Kidney tubule cell (primary cell): Measurements from ENCODE around the gene RHEB.

ENCODE experiments used
- DNase-seq: peaks from one replicate; pipeline ENCODE4 v3.0.0-alpha.2; 2018; ENCODE audit warnings: low spot score

RHEB gene

DNA sequence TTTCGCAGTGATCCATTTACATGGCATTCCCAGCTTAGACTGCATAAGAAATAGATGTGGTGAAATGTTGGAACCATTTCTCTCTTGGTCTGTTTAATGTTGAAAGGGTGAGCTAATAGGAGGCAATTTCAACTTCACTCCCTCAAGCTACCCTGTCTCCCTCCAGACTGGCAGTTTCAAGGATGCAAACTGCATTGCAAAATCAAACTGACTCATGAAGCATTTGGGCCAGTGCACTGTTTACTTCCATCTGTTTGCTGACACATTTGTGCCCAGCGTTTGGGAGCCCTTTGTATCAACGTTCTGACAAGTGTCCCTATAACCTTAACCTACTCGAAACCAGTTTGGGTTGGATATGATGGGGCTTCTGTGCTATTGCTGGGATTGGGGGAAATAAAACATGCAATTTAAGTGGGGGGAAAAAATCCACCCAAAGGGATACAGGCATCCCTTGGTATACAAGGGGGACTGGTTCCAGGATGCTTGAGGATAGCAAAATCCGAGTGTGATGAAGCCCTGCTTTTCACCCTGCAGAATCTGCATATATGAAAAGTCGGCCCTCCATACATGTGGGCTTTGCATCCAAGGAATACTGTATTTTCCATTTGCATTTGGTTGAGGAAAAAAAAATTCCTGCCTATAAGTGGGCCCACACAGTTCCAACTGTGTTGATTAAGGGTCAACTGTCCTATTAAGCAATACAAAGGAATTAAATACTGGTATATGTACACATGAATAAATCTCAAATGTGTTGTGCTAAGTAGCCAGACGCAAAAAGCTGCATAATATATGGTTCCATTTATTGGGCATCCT is 15.6 kb downstream of the RHEB start:
- peak; percentile 53 for DNase-seq

DNA sequence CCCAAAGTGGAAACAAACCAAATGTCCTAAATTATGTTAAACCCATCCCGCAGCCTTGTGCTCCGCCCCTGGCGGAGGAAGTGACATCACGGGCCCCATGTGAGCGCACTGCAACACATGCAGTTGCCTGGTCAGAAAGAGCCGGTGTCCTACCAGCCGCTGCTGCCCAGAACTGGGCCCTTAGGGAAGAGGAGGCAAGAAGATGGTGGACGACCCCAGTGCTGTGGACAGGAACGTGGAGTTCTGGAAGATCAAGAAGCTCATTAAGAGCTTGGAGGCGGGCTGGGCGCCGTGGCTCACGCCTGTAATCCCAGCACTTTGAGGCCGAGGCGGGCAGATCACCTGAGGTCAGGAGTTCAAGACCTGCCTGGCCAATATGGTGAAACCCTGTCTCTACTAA is 18.0 kb downstream of the RHEB start:
- no peak for DNase-seq

DNA sequence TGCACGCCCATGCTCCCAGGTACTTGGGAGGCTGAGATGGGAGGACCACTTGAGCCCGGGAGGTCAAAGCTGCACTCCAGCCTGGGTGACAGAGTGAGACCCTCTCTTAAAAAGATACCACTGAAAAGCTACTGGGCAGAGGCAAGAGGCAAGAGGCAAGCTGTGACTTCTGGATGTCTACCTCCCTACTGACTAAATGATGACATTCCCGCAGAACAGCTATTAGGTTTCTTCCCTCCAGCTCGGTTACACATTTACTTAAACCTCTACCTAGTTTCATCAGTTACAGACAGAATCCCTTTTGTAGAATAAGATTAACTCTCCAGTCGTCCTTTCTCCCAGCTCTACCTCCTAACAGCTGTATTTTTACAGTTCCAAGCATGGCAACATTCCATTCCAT is 21.2 kb downstream of the RHEB start:
- DNase-seq: peak; percentile 66

DNA sequence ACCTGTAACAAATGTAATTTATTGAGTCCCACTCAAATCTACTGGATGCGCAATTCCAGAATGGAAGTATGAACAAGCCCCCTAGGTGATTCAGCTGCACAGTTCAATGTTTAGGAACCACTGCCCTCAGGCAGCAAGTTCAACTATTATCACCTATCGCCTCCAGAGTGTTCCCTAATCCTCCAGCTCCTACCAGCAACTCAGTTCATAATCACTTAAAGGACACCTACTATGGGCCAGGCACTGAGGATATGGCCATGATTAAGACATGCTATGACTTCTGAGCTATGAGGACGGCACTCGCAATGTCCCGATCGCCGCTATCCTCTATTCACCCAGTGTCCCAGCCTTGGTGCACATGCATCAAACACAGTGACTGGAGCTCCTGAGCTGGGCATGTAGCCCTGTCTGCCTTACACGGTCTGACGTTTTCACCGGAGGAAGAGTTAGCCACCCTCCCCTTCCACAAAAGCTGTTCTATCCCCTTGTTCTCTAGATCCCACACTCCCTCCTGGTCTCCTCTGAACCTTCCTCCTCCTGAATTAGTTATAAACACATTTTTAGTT is 22.3 kb downstream of the RHEB start:
- DNase-seq: no peak

DNA sequence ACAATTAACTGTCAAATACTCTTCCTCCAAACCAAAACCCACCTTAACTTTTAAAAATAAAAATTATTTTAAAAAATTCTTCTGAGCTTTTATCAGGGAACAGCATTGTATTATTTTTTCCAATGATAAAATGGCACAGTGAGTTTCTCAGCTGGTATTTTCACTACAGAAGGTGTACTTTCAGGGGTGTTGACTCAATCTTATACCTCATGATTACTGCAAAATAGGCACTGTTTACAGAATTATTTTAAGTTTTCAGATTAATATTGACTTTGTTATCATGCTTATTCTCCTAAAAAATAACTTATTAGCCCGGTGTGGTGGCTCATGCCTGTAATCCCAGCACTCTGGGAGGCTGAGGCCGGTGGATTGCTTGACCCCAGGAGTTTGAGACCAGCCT is 24.3 kb downstream of the RHEB start:
- no peak for DNase-seq

DNA sequence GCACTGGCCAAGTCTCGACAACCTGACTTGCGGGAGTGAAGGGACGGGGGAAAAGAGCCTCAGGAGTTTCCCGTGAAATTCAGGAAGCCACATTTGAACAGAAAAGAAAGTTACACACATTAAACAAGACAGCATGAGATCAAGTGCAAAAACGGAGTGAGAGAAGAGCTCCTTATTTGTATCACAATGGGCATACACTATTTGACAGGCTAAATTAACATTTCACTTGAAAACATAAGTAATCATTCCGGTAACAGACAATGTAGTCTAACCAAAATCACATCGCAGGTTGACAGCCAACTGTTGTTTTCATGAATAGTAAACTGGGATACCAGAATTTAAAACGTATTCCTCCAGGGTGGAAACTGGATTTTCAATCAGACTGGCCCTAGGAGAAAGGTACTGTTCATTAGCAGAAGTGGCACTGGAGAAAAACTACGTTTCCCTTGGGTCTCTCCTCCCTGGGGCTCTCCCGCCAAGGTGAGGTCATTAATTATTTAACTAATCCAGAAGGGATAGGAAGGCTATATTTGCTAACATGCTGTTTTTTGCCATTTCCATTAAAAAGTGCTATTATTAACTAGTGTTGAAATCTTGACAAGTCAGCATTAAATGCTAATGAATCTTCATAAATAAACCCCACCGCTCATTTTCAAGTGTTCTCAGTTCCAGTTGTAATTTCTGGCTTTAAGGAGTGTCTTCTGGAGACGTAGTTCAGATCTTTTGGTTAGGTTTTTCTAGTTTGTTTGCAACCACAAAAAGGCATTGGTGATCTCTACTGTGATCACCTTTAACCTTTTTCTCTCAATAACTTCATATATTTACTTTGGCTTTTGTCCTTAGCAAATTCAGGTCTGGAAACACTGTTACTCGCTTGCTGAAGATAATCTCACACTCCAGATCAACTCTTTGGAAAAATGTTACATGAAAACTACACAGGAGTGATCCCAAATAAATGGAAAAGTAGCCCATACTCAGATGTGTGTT is 25.1 kb downstream of the RHEB start:
- DNase-seq: no peak

DNA sequence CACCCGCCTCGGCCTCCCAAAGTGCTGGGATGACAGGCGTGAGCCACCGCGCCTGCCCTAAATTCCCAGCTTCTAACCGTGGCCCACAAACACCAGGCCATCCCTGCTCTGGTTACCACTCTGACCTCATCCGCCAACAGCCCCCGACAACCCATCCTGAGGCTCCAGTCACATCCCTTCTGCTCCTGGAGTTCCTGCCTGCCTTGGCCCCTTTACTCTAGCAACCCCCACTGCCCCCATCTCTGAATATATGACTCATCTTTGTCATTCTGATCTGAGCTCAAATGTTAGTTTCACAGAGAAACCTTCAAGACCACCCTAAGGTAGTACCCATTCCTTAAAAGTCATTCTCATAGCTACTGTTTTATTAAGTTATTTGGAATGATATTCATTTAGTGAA is 26.6 kb downstream of the RHEB start:
- DNase-seq: no peak

DNA sequence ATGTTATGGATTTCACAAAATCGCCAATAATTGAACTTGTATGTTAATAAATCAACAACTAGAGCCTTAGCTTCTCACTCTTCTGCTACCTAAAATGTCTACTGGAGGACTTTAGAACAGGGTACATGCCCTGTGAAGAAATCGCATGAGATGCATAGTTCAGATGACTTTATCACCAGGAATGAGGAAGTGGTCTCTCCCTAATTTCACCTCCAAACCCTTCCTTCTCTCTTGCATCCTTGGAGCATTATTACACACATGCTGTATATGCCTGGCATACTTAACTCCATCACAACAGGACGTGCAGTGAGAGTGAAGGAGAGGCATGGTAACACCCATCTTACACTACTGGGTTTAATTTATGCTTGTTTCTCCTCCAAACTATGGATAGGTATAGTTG is 27.8 kb downstream of the RHEB start:
- DNase-seq: peak; percentile 96

DNA sequence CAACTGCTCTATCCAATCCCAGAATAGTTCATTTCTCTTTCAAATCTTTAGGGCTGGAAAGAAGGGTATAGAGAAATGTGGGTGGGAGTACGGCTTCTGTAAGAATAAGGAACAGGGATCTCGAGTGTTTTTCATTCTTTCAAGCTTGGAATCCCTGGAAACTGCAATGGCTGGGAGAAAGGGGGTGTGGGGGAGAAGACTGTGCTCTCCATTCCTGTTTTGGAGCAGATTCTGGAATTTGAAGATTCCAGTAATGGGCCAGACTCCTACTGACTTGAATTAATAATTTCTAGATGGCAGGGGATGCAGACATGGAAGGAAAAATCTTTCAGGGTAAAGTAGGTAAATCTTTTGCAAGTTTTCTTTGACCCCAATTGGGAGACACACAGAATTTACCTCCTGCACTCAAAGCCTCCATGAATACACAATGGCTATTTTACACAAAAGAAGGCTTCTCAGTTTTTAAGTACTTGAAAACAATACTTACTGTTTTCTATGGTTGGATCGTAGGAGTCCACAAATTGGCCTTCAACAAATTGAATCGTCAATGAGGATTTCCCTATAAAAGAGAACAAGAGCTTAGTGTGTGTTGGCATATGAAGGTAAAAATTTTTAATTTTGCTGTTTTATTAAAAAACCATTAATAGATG is 29.1 kb downstream of the RHEB start:
- DNase-seq: no peak

DNA sequence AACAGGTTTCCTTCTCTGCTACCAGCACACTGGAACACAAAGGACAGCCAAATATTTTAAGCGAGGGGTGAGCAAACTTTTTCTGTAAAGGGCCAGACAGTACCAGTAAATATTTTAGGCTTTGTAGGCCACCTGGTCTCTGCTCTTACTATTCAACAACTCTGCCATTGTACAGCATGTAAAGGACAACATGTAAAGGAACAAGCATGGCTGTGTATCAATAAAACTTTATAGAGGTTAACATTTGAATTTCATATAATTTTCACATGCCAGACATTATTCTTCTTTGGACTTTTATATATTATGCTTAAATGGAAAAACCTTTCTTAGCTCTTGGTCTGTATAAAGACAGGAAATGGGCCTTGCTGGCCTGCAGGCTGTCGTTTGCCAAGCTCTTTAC is 30.2 kb downstream of the RHEB start:
- DNase-seq: no peak

DNA sequence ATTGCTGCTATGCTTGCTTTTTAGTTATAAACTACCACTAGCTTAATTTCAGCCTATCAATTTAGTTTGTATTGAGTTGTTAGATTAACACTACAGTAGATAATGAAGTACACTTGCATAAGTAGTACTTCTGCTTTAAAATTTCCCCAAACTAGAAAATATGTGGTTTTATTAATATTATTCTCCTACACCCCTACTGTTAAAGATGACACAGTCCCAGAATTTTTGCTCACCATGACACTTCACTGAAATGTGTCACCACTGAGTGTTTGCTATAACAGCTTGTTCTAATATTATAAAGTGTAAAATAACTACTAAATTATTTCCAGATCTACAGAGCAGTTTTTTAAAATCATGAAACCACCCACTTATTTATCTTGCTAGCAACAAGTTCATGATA is 31.6 kb downstream of the RHEB start:
- DNase-seq: no peak

DNA sequence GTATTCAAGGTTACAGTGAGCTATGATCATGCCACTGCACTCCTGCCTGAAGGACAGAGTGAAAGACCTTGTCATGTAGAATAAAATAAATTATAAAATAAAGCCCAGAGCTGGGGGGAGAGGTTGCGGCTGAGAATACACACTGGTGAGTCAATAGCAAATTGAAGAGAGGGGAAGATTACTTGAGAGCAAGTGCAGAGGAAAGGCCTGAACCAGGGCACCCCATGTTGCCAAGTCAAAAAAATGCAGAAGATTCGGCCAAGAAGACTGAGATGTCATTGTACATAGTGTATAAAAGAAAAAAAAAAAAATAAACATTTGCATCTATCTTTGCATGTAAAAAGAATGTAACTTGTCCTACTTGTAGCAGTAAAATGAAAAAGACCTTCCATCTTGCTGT is 32.5 kb downstream of the RHEB start:
- no peak for DNase-seq

DNA sequence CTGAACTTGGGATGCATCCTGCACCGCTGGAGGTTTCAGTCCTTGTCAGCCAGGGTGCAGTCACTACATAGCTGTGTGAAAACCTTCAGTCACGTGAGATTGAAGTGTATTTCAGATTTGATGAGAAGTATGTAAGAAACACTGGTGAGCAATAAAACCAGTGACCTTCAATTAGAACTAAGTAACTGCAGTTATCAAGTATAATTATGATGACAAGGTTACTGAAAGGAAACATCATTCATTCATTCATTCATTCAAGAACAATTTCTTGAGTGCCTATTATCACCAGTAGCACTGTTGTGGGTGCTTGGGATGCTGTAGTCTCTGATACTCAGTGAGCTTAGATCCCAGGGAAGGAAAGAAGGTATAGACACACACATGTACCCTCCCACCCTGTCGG is 33.6 kb downstream of the RHEB start:
- DNase-seq: no peak

DNA sequence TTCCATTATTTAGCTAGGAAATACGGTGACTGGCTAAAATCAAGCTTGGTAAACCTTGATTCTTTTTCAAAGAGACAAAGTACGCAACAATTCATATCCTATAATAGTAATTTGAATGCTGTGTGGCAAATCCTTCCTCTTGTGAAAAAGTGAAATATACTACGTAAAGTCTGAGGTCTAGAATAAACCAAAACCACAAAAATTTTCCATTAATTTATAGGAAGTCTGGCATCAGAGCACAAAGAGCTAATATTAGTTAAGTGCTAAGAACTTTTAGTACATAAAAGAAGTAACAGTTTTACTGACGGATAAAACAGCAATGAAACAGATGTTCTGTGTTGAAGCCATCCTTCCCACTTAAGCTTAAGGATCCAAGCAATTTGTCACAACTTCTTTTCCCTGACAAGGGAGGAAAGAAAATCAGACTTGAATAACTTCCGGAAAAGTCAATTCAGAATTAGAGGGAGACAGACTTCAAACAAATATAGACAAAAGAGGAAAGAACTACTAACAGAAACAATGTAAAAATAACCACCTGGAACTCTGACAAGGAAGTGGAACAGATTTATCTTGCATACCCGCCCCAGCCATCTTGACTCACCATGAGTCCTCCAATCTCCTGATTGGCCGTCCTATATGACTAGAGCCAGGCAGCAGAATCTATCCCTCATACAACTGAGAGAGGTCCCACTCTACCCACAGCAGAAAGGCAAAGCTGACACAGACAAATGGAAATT is 34.6 kb downstream of the RHEB start:
- peak; percentile 88 for DNase-seq

DNA sequence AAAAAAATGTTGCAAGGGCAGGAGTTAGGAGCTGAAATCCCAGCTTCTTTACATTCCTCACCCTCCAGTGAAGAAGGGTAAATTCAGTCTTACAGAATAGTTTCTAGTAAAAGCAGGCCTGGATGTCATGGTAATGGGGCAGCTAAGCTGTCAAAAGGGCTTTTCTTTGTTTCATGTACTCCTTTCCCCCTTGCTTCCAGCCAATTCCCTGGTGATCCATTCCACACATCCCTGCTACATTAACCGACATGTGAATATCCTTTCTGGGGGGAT is 36.0 kb downstream of the RHEB start:
- no peak for DNase-seq

DNA sequence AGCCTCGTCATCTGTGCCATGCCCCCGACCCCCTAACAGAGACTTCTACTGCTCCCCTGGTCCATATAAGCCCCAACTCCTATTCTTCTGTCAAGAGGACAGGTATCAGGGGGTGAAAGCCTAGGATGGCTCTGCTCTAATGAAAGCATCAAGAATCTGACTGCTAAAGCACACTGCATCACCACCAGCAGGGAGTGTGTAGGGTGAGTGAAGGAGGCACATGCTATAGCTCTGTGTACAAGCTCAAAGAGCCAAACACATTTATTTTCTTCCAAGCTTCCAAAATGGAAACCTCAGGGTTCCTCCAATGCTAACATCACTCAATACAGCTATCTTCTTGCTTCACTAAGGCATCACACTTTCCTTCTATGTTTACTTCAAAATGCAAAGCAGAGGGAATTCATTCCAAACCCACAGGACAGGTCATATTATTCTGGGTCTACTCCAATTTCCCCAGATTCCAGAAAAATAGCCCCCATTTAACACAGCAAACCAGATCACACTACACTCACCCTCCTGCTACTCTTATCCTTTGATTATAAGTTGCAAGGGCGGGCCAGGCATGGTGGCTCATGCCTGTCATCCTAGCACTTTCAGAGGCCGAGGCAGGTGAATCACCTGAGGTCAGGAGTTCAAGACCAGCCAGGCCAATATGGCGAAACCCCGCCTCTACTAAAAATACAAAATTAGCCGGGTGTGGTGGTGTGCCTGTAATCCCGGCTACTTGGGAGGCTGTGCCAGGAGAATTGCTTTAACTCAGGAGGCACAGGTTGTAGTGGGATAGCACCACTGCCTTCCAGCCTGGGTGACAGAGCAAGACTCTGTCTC is 36.6 kb downstream of the RHEB start:
- peak; percentile 57 for DNase-seq

DNA sequence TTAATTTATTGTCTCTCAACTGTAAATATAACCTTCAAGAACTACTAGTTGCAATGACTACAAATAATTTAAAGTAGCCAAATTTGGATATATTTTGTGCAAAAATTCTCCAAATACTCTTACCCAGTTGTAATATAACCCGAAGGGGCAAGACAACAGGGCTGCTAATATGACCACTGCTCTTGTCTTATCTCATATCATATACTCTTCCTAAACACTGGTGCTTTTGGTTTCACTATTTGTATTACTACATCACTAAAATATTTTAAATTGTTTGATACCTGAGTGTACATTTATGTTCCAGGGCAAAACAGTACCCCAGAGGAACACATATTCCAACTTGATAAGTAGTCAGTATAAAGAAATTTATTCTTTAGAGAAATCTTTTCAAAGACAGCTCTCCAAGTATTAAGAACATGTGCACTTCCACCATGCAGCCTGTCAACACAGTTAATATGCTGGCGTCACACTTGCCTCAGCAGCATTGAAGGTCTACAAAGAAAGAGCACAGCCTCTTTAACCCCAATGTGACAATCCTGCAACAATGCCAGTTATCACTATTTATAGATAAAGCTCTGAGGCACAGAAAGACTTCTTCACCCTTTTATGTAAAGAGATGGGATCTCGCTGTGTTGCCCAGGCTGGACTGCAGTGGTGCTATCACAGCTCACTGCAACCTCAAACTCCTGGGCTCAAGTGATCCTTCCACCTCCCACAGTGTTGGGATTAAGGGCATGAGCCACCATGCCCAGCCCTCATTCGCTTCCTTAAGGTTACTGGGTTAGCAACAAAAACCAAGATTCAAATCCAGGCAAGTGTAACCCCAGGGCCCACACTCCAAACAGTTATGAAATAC is 37.8 kb downstream of the RHEB start:
- no peak for DNase-seq

DNA sequence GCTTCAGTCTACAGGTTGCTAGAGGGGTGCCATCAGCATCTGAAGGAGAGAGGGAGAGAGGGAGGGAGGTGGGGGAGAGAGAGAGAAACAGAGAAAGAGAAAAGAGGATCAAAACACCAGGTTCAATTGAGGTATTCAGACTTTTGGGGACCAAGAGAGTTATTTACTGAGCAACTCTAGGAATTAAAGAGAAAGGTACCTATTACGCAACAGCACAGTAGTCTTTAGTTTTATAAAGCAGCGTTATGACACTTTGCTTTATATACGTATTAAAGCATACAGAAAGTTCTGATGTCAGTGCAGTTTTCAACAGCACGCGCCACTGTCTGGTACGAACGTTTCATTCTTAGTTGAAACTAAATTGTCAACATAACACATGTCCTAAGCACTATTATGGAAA is 41.8 kb downstream of the RHEB start:
- DNase-seq: no peak

DNA sequence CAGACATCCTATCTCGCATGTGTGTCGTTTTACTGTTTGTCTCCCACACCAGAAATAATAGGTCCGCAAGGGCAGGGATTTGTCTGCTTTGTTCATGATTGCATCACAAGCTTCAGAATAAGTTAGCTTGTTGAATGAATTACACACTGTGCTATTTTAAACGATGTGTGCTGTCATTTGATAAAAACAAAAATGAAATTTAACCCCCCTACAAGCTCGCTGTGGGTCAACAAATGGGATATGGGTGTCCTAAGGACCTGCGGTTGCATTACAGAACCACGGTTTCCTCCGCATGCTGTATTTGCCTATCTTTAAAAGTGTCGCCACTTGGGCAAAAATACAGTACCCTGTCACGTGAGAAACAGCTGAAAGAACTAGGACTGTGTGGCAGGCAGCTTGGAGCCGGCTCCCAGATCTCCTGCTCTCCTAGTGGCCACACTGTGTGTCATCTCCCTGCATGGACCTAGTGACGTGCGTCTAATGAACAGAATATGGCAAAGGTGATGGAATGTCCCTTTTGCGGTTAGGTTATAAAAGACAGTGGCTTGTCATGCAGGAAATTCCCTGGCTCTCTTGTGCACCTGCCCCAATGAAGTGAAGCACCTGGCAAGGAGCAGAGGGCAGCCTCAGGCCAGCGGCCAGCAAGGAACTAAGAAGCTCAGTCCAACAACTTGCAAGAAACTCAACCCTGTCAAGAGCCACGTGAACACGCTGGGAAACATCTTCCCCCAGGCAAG is 46.9 kb downstream of the RHEB start:
- peak; percentile 57 for DNase-seq
